GM12892 (cell line): Measurements from ENCODE around the gene EXD1.

Experiments
- DNase-seq: peaks from one replicate; pipeline ENCODE4 v3.0.0; 2011; ENCODE audit not compliant: insufficient read length
- FAIRE-seq: peaks from 2 replicates; lab custom pipeline; 2011; peaks lifted over from hg19 to GRCh38; lab: Jason Lieb, UNC
- POLR2A ChIP-seq: IDR thresholded peaks from 2 replicates; pipeline ENCODE4 v1.6.1; 2011; ENCODE audit warnings: low read depth, low read length, control low read depth
- POLR2AphosphoS5 ChIP-seq: IDR thresholded peaks from 2 replicates; pipeline ENCODE4 v1.6.1; 2011; ENCODE audit warnings: low read depth, low read length, control low read depth
- TAF1 ChIP-seq: IDR thresholded peaks from 2 replicates; pipeline ENCODE4 v1.6.1; 2011; ENCODE audit warnings: low read depth, mild to moderate bottlenecking, control low read depth, low read length, borderline replicate concordance

The EXD1 gene

DNA sequence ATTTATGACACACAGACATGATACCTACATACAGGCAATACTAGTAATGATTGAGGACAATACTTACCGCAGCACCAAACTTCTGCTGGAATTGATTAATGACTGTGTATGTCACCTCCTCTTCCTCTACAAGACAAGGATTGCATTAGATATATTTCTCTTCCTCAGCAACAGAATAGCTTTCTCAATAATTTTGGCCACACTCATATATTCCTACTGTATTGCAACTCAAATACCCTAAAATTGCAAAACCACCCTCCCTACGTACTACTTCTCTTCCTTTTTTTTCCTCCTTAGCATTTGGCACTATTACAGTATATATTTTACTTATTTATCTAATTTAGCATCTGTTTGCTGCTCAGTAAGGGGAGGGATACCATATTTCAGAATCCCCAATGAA, 14.8 kb downstream of the EXD1 start:
- DNase-seq (no peak), FAIRE-seq (no peak)
- TF ChIP-seq POLR2AphosphoS5 (no peak), TAF1 (no peak), POLR2A (no peak)

DNA sequence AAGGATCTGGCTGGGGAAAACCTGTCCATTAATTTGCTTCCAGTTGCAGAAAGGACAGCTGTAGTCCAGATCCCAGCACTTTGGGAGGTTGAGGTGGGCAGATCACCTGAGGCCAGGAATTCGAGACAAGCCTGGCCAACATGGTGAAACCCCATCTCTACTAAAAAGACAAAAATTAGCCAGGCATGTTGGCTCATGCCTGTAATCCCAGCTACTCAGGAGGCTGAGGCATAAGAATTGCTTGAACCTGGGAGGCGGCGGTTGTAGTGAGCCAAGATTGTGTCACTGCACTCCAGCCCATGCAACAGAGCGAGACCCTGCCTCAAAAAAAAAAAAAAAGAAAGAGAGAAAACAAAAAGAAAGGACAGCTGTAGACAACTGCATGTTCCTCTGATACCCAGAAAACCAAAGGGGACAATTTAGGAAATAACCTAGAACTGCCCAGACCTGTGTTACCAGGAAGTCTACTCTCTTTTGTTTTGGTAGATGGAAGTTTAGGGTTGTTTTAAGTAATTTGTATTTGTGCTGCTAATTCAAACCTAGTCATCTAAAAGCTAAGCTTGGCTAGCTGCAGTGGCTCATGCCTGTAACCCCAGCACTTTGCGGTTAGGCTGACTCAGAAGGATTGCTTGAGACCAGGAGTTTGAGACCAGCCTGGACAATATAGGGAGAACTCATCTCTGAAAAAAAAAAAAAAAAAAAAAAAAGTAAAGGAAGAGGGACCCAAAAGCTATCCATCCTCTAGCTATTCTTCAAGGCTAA, 22.7 kb downstream of the EXD1 start:
- FAIRE-seq (no peak), DNase-seq (no peak)
- TF ChIP-seq POLR2A (no peak), TAF1 (no peak), POLR2AphosphoS5 (no peak)

DNA sequence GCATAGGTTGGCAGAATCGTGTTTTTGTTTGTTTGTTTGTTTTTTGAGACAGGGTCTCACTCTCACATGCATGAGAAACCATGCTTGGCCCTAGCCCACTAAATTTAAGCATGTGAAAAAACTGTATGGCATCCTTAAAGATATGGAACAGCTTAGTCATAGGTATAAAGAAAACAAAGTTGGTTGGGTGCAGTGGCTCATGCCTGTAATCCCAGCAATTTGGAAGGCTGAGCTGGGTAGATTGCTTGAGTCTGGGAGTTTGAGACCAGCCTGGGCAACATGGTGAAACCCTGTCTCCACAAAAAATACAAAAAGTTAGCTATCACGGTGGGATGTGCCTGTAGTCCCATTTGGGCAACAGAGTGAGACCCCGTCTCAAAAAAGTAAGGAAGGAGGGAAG, 25.2 kb downstream of the EXD1 start:
- TF ChIP-seq POLR2AphosphoS5, result no peak
- no peak for TF ChIP-seq TAF1
- no peak for TF ChIP-seq POLR2A
- FAIRE-seq, result no peak

DNA sequence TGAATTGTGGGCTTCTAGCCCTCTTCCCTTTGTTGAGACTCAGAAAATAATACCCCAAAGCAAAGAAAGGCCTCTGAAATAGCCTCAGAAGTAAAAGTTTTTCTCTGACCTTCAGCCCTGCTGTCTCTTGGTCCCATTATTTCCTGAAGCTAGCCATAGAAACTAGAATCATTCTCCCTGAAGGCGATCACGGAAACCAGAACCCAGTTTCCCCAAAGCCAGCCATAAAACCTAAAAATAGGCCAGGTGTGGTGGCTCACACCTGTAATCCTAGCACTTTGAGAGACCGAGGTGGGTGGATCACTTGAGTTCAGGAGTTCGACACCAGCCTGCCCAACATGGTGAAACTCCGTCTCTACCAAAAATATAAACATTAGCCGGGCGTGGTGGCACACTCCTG, 27.2 kb downstream of the EXD1 start:
- no peak for DNase-seq
- FAIRE-seq, result no peak
- no peak for TF ChIP-seq POLR2A
- no peak for TF ChIP-seq TAF1
- no peak for TF ChIP-seq POLR2AphosphoS5

More for the DNA sequence above, 25.2 kb downstream of the EXD1 start:
- DNase-seq, result no peak

DNA sequence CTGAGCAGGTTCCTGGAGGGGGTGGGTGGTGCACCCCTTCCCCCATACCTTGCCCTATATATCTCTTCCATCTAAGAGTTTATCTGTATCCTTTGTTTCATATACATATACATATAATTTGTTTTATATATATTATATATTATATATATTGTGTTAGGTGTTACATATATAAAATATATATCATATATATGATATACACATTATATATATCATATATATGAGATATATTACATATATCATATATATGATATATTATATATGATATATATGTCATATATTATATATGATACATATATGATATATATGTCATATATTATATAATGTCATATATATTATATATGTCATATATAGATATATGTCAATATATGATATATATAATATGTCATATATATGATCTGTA, 31.1 kb downstream of the EXD1 start:
- DNase-seq (no peak), FAIRE-seq (no peak)
- TF ChIP-seq POLR2A (no peak), TAF1 (no peak), POLR2AphosphoS5 (no peak)

DNA sequence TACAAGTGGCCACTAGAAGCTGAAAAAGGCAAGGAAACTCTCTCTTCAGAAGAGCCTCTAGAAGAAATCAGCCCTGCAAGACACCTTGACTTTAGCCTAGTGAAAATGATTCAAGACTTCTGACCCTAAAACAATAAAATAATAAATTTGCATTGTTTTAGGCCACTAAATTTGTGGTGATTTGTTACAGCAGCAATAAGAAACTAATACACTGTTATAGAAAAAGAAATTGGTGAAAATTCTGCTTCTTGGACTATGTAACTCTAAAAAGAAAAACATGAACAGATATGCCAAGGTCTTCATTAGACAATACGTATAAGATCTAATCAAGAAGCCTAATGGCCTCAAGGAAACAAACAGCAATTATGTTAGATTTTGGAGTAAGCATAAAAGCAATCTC, 36.1 kb downstream of the EXD1 start:
- FAIRE-seq (no peak), DNase-seq (no peak)
- TF ChIP-seq POLR2AphosphoS5 (no peak), POLR2A (no peak), TAF1 (no peak)

DNA sequence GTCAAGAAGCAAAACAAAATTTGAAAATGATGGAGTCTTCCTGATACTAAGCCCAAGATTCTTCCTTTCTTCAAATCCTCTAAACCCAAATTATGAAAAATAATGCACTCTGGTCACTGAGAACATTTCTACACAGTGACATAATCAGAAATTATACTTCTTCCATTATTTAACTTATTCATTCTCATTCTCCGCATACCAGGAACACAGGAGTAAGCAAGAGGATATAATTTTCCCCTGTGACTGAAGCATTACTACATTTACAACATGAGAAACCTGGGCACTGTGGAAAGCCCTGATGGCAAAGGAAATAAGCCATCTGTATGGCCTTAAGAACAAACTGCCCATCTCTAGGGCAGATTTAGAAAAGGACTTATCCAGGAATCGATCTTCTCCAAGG, 47.0 kb downstream of the EXD1 start:
- TF ChIP-seq POLR2A (no peak), TAF1 (no peak), POLR2AphosphoS5 (no peak)
- DNase-seq (no peak), FAIRE-seq (no peak)

DNA sequence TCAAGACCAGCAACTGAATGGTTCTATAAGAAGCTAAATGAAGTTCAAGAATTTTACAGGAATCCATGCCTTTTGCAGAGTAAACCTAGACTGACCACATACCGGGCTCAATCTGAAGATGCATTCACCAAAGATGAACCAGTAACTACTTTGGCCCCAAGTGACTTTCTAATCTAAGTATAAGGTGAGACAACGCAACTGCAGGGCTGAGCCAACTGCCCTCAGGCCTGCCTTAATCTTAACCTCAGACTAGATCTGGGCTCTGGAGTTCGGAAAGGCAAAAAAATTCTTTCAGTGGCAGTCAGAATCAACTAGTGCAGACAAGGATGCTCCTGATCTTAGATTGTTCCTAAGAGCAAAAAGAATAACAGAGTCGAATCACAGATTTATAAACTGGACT, 48.3 kb downstream of the EXD1 start:
- FAIRE-seq, result no peak
- DNase-seq, result no peak
- TF ChIP-seq POLR2A (no peak), TAF1 (no peak), POLR2AphosphoS5 (no peak)

DNA sequence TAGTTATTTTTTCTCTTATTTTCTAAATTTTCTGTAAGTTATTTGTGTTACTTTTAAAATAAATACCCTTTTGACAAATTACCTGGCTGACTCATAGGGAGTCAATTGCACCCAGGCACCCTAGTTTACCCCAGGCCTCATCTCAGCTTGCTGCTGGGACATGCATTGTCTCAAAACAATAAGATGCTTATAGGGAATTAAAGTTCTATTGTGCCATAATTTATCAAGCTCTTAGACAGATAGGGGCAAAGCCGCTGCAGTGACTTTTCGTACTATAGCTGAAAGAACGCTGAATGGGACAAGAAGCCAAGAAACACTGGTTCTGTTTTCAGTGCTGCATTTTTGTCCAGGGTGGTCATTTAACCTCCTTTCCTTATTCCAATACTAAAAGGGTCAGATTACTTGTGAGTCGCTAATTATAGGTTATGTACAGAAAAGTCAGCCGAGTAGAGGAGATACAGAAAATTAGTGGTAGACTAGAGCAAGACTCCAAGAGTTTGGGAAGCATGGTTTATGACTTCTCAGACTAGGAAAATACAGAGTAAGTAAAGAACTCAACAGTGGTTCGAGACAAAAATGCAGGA, 50.3 kb downstream of the EXD1 start:
- no peak for DNase-seq
- TF ChIP-seq POLR2A (no peak), TAF1 (no peak), POLR2AphosphoS5 (no peak)
- no peak for FAIRE-seq

DNA sequence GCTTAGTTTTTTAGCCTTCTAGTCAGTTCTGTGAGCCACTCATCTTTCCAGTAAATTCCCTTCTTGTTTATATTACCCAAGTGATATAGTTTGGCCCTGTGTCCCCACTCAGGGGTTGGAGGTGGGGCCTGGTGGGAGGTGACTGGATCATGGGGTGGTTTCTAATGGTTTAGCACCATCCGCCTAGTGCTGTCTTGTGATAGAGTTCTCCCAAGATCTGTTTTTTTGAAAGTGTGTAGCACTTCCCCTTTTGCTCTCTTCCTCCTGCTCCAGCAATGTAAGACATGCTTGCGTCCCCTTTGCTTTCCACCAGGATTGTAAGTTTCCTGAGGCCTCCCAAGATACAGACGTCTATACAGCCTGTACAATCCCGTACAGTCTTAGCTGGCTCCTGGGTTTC, 60.8 kb downstream of the EXD1 start:
- TF ChIP-seq POLR2AphosphoS5, result no peak
- no peak for TF ChIP-seq TAF1
- TF ChIP-seq POLR2A, result no peak
- no peak for DNase-seq
- no peak for FAIRE-seq

DNA sequence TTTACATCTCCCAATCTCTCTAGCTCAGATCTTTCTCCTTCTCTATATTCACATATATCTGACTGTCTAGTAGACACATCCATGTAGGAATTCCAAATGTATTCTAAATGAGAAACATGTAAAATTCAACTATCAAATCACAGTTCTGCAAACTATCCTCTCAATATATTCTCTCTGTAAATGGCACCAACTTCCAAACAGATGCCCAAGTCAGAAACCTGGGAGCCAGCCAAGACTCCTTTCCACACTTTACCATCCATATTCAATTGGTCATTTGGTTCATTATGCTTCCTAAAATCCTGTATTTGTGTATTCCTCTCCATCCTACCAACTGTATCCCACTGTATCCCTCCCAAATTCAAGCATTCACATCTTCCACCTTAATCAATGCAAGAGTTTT, 61.5 kb downstream of the EXD1 start:
- no peak for DNase-seq
- TF ChIP-seq TAF1 (no peak), POLR2AphosphoS5 (no peak), POLR2A (no peak)
- no peak for FAIRE-seq

DNA sequence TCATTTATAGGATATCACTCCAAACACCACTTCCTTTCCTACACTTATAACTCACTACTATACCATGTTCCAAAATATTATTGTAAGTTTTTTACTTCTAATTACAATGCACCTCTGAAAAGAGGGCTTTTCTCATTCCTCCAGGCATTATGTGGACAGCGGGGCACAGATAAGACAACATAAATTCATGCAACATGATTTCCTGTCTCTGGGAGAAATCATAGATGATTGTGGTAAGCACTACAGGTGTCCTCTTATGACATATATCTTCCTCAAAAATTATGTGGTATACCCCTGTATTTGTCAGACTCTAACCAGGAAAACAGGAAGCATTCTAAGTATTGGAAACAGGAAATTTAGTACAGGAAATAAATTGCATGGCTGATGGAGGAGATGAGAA, 68.8 kb downstream of the EXD1 start:
- no peak for FAIRE-seq
- no peak for DNase-seq
- TF ChIP-seq POLR2A, result no peak
